Urinary bladder (tissue), 4 donors: ENCODE measurements around the gene ZBTB46. TPM values are rescaled to one million over a fixed set of nuclear protein-coding genes. Genes with fewer than 3 reads are reported as not detected.
"Not testable (repeated sequence)": the region's sequence is repeated elsewhere in the genome, so short reads cannot be mapped to it uniquely, and the experiment has no call there.

Experiments used
- DNase-seq: peaks from one replicate; pipeline ENCODE4 v3.0.0-alpha.2; 2015; ENCODE audit errors: extremely low spot score
- H3K27ac ChIP-seq: one replicate; pipeline ENCODE4 v1.5.1; 2013; ENCODE audit warnings: low read depth, mild to moderate bottlenecking, moderate library complexity
- H3K36me3 ChIP-seq: one replicate; pipeline ENCODE4 v1.6.1; 2013; ENCODE audit warnings: mild to moderate bottlenecking, moderate library complexity; ENCODE audit not compliant: insufficient read depth
- H3K4me1 ChIP-seq: one replicate; pipeline ENCODE4 v1.6.1; 2013; ENCODE audit warnings: mild to moderate bottlenecking, moderate library complexity; ENCODE audit not compliant: insufficient read depth
- H3K4me3 ChIP-seq: one replicate; pipeline ENCODE4 v1.5.1; 2013; ENCODE audit warnings: low read depth, low read length
- WGBS: extraction: QIAGEN DNeasy Blood & Tissue Kit; methylation state at CpG from one replicate; pipeline ENCODE4 v1.1.7; 2013; 5-methylcytosine and 5-hydroxymethylcytosine counted together
- polyA plus RNA-seq: library from polyadenylated mRNA; stranded (reverse); fragments of 200-250 nt; gene quantifications from one replicate; pipeline ENCODE4 v1.2.3, GENCODE V29; 2013
- total RNA-seq: library from RNA; depleted of rRNA; stranded (reverse); fragments of >200 nt; gene quantifications from one replicate; pipeline ENCODE4 v1.2.3, GENCODE V29; 2014
- donor health status: healthy with polysubstance abuse.
- donor health status: healthy.

The ZBTB46 gene
- total and polyA plus RNA-seq, 2 donors: 6.7 to 10.6 TPM

GRCh38 chr20:63732118-63733095 lies 98.7 kb downstream of the ZBTB46 start:
- Histone ChIP-seq H3K4me3 (no peak overlapping the region), H3K36me3 (peaks cover 1% of the 10 kb centered on the region), H3K27ac (no peak overlapping the region), H3K4me1 (no peaks in the 10 kb centered on the region)
- DNase-seq: no peak
- 91% methylated on average over 38 of the region's 38 CpGs for whole genome bisulfite sequencing

DNA sequence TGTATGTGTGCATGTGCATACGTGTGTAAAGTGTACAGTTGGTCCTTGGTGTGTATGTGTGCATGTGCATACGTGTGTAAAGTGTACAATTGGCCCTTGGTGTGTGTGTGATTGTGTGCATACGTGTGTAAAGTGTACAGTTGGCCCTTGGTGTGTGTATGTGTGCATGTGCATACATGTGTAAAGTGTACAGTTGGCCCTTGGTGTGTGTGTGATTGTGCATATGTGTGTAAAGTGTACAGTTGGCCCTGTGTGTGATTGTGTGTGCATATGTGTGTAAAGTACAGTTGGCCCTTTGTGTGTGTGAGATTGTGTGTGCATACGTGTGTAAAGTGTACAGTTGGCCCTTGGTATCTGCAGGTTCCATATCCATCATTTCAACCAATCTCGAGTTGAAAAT lies 99.7 kb downstream of the ZBTB46 start:
- H3K27ac ChIP-seq: no peak overlapping the region
- 91% methylated on average over 5 of the region's 5 CpGs for WGBS

DNA sequence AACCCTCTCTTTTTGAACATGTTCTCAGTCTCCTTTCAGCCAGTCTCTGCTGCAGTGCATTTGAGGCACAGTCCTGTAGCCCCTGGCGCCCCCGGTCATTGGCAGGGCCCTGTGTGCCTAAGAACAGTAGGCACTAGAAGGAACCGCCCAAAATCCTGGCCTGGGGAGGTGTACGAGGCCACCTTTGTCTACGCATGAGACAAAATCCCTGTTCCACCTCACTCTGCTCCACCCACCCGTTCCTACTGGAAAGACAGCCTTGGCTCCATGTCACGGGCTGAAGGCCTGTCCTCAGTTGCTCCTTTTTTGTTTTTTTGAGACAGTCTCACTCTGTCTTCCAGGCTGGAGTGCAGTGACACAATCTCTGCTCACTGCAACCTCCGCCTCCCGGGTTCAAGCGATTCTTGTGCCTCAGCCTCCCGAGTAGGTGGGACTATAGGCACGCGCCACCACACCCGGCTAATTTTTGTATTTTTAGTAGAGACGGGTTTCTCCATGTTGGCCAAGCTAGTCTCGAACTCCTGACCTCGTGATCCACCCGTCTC lies 100.8 kb downstream of the ZBTB46 start:
- not testable (repeated sequence) for H3K36me3 ChIP-seq, H3K4me3 ChIP-seq, DNase-seq, H3K4me1 ChIP-seq, H3K27ac ChIP-seq
- WGBS: 93% methylated on average over 18 of the region's 18 CpGs

More for the DNA sequence above, 99.7 kb downstream of the ZBTB46 start:
- DNase-seq: no peak
- Histone ChIP-seq H3K36me3 (no peaks in the 10 kb centered on the region), H3K4me3 (no peak overlapping the region), H3K4me1 (no peaks in the 10 kb centered on the region)

DNA sequence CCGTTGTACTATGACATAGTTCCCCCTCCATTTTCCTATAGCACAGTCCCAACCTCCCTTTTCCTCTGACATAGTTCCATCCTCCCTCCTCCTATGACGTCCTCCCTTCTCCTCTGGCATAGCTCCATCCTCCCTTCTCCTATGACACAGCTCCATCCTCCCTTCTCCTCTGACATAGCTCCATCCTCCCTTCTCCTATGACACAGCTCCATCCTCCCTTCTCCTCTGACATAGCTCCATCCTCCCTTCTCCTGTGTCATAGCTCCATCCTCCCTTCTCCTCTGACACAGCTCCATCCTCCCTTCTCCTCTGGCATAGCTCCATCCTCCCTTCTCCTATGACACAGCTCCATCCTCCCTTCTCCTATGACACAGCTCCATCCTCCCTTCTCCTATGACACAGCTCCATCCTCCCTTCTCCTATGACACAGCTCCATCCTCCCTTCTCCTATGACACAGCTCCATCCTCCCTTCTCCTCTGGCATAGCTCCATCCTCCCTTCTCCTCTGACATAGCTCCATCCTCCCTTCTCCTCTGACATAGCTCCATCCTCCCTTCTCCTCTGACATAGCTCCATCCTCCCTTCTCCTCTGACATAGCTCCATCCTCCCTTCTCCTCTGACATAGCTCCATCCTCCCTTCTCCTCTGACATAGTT lies 108.0 kb downstream of the ZBTB46 start:
- not testable (repeated sequence) for H3K36me3 ChIP-seq, DNase-seq, H3K4me3 ChIP-seq, H3K27ac ChIP-seq, H3K4me1 ChIP-seq
- 82% methylated on average over 2 of the region's 2 CpGs for WGBS

DNA sequence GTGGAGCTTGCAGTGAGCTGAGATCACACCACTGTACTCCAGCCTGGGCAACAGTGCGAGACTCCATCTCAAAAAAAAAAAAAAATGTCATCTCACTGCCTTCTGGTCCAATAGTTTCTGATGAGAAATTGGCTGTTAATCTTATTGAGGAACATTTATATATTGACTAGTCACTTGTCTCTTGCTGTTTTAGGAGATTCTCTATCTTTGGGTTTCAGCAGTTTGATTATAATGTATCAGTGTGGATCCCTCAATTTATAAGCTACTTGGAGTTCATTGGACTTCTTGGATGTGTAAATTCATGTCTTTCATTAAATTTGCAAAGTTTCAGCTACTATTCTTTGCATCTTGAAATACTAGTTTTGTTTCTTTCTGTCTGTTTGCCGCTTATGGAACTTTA lies 112.1 kb downstream of the ZBTB46 start:
- DNase-seq: no peak
- Histone ChIP-seq H3K4me3 (no peak overlapping the region), H3K4me1 (no peaks in the 10 kb centered on the region), H3K27ac (no peak overlapping the region), H3K36me3 (peaks cover 7% of the 10 kb centered on the region)
- WGBS: over 99% methylated on average over 2 of the region's 2 CpGs

- peaks cover 4% of the 10 kb centered on the region for H3K36me3 ChIP-seq
- no peak for DNase-seq
Measured at GRCh38 chr20:63714858-63715257, 116.2 kb downstream of the ZBTB46 start.

DNA sequence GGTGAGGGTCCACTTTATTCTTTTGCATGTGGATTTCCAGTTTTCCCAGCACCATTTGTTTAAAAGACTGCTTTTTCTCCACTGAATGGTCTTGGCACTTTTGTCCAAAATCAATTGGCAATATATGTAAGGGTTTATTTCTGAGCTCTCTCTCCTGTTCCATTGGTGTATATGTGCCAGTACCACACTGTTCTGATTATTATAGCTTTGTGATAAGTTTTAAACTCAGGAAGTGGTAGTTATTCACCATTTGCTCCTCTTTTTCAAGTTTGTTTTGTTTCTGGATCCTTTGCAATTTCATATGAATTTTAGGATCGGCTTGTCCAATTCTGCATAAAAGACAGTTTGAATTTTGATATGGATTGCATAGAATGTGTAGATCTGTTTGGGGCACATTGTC lies 118.9 kb downstream of the ZBTB46 start:
- DNase-seq: no peak
- 97% methylated on average over 1 of the region's 1 CpG for whole genome bisulfite sequencing
- H3K4me3 ChIP-seq: no peak overlapping the region
- H3K36me3 ChIP-seq: peaks cover 2% of the 10 kb centered on the region
- no peak overlapping the region for H3K27ac ChIP-seq
- H3K4me1 ChIP-seq: no peaks in the 10 kb centered on the region

More at GRCh38 chr20:63714858-63715257, 116.2 kb downstream of the ZBTB46 start:
- Histone ChIP-seq H3K4me3 (no peak overlapping the region), H3K4me1 (no peaks in the 10 kb centered on the region), H3K27ac (no peak overlapping the region)
- 96% methylated on average over 5 of the region's 5 CpGs for WGBS

DNA sequence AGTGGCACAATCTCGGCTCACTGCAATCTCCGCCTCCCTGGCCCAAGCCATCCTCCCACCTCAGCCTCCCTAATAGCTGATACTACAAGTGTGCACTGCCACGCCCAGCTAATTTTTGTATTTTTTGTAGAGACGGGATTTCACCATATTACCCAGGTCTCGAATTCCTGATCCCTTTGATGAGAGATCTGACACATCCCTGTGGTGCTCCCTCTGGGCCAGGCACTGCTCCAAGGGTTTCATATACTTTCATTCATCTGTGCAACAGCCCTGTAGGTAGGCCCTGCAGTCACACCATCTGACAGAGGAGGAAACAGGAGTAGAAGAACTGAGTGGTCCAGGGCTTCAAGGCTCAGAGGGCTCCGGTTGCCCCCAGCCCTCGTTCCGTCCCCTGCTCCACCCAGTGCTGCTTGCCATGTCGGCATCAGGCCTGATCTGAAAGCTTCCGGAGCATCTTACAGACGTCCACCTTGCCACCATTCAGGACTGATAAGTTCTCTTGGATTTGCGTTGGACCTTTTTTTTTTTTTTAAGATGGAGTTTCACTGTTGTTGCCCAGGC lies 119.9 kb downstream of the ZBTB46 start:
- H3K4me1 ChIP-seq: no peaks in the 10 kb centered on the region
- H3K4me3 ChIP-seq: no peak overlapping the region
- peaks cover 2% of the 10 kb centered on the region for H3K36me3 ChIP-seq
- H3K27ac ChIP-seq: no peak overlapping the region
- no peak for DNase-seq
- 90% methylated on average over 12 of the region's 12 CpGs for WGBS

DNA sequence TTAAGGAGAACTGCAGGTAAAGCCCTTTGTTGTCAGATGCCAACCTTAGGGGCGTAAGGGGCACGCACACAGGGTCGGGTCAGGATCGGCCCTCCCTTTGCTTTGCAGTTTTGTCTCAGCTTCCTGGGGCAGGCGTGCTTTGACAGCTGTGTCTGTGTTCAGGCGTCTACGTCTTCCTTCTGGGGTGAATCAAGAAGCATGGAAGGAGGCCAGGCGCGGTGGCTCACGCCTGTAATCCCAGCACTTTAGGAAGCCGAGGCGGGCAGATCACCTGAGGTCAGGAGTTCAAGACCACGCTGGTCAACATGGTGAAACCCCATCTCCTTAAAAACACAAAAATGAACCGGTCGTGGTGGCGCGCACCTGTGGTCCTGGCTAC lies 121.9 kb downstream of the ZBTB46 start:
- Histone ChIP-seq H3K36me3 (peaks cover 2% of the 10 kb centered on the region), H3K4me1 (no peaks in the 10 kb centered on the region), H3K4me3 (no peak overlapping the region), H3K27ac (no peak overlapping the region)
- no peak for DNase-seq
- 93% methylated on average over 17 of the region's 17 CpGs for WGBS

DNA sequence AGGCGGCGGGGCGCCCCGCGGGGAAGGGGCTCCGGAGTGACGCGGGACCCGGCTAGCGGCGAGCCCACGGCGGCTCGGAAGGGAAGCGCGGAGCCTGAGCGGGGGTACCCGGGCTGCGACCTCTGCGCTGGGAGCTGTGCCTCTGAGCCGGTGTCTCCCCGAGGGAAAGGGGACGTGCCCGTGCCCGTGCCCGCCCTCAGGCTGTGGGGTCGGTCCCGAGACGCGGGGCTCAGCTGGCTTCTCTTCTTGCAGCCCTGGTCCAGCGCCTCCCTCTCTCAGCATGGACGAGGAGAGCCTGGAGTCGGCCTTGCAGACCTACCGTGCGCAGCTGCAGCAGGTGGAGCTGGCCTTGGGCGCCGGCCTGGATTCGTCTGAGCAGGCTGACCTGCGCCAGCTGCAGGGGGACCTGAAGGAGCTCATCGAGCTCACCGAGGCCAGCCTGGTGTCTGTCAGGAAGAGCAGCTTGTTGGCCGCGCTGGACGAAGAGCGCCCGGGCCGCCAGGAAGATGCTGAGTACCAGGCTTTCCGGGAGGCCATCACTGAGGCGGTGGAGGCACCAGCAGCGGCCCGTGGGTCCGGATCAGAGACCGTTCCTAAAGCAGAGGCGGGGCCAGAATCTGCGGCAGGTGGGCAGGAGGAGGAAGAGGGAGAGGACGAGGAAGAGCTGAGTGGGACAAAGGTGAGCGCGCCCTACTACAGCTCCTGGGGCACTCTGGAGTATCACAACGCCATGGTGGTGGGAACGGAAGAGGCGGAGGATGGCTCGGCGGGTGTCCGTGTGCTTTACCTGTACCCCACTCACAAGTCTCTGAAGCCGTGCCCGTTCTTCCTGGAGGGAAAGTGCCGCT lies 122.5 kb downstream of the ZBTB46 start:
- H3K4me3 ChIP-seq: peak overlapping the region; percentile 97
- peak overlapping the region; percentile 64 for H3K27ac ChIP-seq
- 21% methylated on average over 67 of the region's 67 CpGs for WGBS
- peaks cover 2% of the 10 kb centered on the region for H3K36me3 ChIP-seq
- no peak for DNase-seq
- no peaks in the 10 kb centered on the region for H3K4me1 ChIP-seq

DNA sequence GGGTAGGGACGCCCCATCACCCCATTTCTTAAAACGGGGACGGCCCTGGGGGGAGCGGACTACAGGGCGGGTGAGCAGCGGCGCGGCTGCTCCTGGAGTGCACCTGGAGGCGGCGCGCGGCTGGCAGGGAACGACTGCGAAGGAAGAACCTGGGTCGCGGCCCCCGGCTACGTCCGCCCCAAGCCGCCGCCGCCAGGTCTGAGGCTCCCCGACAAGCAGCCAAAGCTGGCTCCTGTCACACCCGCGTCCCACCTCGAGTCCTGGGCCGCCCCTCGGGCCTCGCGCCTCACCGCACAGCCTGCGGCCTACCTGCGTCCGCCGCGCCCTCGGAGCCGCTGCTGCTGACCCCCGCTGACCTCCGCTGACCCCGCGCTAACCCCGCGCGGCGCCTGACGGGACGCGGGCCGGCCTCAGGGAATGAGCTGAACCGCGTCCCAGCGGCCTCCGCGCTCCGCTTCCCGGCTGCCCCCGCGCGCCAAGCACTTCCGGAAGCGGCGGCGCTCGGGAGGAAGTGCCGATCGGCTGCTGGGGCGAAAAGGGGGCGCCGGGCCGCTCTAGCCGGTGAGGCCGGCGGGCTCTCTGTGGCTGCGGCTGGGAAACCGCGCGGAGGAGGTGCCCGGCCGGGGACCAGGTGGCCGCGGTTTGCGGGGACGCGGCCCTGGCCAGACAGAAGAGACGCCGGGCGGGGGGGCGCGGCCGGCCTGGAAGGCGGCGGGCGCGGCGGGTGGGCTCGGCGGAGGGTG lies 123.3 kb downstream of the ZBTB46 start, which contains the start of the genes ARFRP1 and ZGPAT:
ARFRP1 (minus strand) TSS at position 419 of the 743 bp plus-strand sequence. CDS start 885 bp downstream, outside the sequence.
ZGPAT (plus strand) TSS at position 482 of the 743 bp plus-strand sequence. CDS start 542 bp downstream, outside the sequence.
- Histone ChIP-seq H3K4me1 (no peaks in the 10 kb centered on the region), H3K4me3 (peak within 1 kb of the TSS; percentile 97), H3K36me3 (peaks cover 2% of the 10 kb centered on the region), H3K27ac (peak within 1 kb of the TSS; percentile 94)
- WGBS: under 1% methylated on average over 98 of the region's 98 CpGs
- peak; percentile 31 for DNase-seq

DNA sequence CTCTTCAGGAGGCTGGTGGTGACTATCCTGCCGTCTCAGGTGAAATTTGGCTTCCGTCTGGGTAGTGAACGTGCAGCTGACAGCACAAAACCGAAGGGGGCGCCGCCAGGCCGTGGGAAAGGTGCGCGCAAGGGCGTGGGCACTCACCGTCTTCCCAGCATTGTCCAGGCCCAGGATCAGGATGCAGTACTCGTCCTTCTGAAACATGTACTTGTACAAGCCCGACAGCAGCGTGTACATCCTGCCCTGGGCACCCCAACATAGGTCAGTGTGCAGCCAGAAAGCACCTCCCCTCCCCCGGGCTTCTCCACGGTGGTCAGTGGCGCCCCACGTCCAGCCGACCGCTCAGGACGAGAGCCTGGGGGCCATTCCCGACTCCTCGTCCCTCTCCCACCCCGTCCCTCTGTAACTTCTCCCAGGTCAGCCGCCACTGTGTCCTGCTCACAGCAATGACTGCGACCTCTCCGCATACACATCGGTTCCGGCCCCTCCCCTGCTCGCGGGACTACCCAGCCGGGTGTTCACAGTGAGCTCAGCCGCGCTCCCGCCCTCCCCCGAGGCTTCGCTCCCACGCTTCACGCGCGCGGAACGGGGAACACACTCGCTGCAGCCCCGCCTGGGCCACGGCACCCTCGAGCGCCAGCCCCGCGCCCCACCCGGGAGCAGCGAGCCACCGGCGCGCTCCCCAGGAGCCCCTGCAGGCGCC lies 124.1 kb downstream of the ZBTB46 start:
- Histone ChIP-seq H3K4me3 (peak overlapping the region; percentile 97), H3K4me1 (no peaks in the 10 kb centered on the region), H3K36me3 (peaks cover 2% of the 10 kb centered on the region), H3K27ac (peak overlapping the region; percentile 94)
- DNase-seq: no peak
- WGBS: 4% methylated on average over 56 of the region's 56 CpGs
